Left ventricle myocardium inferior (tissue), 1 donor: ENCODE data around the gene CLEC4M. TPM values are rescaled to one million over a fixed set of nuclear protein-coding genes. Genes with fewer than 3 reads are reported as not detected.
A peak's percentile ranks its signal among the peaks of the same experiment; 100 is the strongest.
"Not testable (repeated sequence)": the region's sequence is repeated elsewhere in the genome, so short reads cannot be mapped to it uniquely, and the experiment has no call there.

Experiments used
- DNase-seq: peaks from one replicate; pipeline ENCODE4 v3.0.0-alpha.2; 2020
- H3K27ac ChIP-seq: fragments of 200-600 bp; replicated peaks from 2 replicates; pipeline ENCODE4 v1.8.0; 2021
- H3K27me3 ChIP-seq: fragments of 200-600 bp; 2 replicates; pipeline ENCODE4 v1.8.0; 2021; ENCODE audit warnings: low read depth
- H3K36me3 ChIP-seq: fragments of 200-600 bp; 2 replicates; pipeline ENCODE4 v1.8.0; 2021
- H3K4me1 ChIP-seq: fragments of 200-600 bp; 2 replicates; pipeline ENCODE4 v1.8.0; 2021
- H3K4me3 ChIP-seq: fragments of 200-600 bp; 2 replicates; pipeline ENCODE4 v1.8.0; 2021; ENCODE audit warnings: mild to moderate bottlenecking, moderate library complexity
- H3K9me3 ChIP-seq: fragments of 200-600 bp; replicated peaks from 2 replicates; pipeline ENCODE4 v1.8.0; 2021
- CTCF ChIP-seq: fragments of 200-600 bp; IDR thresholded peaks from 2 replicates; pipeline ENCODE4 v1.8.0; 2021; ENCODE audit warnings: antibody characterized with exemption, mild to moderate bottlenecking, borderline replicate concordance
- intact Hi-C: fragments of 100-400 bp; cut with micrococcal nuclease; formaldehyde crosslinking; loops from one replicate; pipeline ENCODE4 v1.11.0; 2022
- total RNA-seq: library from RNA; stranded (reverse); fragmentation: NEBNext Ultra II Directional; extraction: Animal tissue kit (Norgen Biotek cat#: 25700); gene quantifications from one replicate; pipeline ENCODE4 v1.2.1, GENCODE V29; 2021
- donor health status: DM: no; HTN: yes; CAD: no; lungs with severe emphysema.

CLEC4M gene
- total RNA-seq, 1 donor from 2014 or later: not detected

DNA sequence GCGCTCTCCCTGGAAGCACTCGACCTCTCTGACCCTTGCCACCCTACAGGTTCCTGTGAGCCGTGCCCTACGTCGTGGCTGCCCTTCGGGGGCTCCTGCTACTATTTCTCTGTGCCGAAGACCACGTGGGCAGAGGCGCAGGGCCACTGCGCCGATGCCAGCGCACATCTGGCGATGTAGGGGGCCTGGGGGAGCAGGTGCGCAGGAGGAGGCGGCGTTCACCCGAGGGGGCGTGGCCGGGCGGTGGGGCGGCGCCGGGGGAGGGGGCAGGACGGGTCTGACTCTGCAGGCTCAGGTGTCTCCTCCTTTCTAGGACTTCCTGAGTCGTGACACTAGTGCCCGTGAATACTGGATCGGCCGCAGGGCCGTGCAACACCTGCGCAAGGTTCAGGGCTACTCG, 26.4 kb downstream of the CLEC4M start:
- H3K9me3 ChIP-seq: peaks cover 18% of the 10 kb centered on the region
- H3K36me3 ChIP-seq: no peaks in the 10 kb centered on the region
- peak overlapping the region; percentile 39 for H3K4me3 ChIP-seq
- TF ChIP-seq CTCF: no peak
- H3K4me1 ChIP-seq: no peaks in the 10 kb centered on the region
- intact Hi-C loops: no loop called here
- DNase-seq: no peak
- H3K27me3 ChIP-seq: peaks cover 87% of the 10 kb centered on the region
- no peak overlapping the region for H3K27ac ChIP-seq

DNA sequence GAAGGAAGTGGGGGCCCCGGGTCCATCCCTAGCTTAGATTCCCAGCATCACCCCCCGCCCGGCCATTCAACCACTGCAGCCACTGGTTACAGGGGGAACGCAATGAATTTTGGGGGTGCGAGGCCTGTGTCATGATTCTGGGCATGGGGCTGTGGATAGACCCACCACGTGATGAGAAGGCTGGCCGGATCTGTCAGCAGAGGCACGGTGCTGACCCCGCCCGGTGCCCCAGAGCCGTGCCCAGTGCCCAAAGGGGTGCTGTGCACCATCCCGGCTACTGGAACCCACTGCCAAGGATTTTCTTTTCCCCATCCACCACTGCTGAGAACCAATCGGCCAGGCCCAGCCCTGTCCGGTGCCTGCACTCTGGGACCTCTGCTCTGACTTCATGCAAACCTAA, 27.4 kb downstream of the CLEC4M start:
- TF ChIP-seq CTCF: no peak
- Histone ChIP-seq H3K4me1 (no peaks in the 10 kb centered on the region), H3K27ac (no peak overlapping the region), H3K27me3 (peaks cover 82% of the 10 kb centered on the region), H3K4me3 (no peak overlapping the region), H3K36me3 (no peaks in the 10 kb centered on the region), H3K9me3 (peaks cover 10% of the 10 kb centered on the region)
- intact Hi-C loops: no loop called here
- DNase-seq: no peak

GRCh38 chr19:7792281-7792680, 29.2 kb downstream of the CLEC4M start:
- H3K27me3 ChIP-seq: peaks cover 76% of the 10 kb centered on the region
- no peak for TF ChIP-seq CTCF
- H3K9me3 ChIP-seq: peaks cover 9% of the 10 kb centered on the region
- H3K4me1 ChIP-seq: no peaks in the 10 kb centered on the region
- intact Hi-C loops: no loop called here
- no peak for DNase-seq
- no peak overlapping the region for H3K27ac ChIP-seq
- H3K4me3 ChIP-seq: no peak overlapping the region
- H3K36me3 ChIP-seq: no peaks in the 10 kb centered on the region

DNA sequence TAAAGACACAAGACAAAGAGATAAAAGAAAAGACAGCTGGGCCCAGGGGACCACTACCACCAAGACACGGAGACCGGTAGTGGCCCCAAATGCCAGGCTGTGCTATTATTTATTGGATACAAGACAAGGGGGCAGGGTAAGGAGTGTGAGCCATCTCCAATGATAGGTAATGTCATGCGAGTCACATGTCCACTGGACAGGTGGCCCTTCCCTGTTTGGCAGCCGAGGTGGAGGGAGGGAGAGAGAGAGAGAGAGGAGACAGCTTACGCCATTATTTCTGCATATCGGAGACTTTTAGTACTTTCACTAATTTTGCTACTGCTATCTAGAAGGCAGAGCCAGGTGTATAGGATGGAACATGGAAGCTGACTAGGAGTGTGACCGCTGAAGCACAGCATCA, 29.7 kb downstream of the CLEC4M start:
- DNase-seq, H3K27ac ChIP-seq, H3K9me3 ChIP-seq, intact Hi-C loops, H3K4me1 ChIP-seq, H3K36me3 ChIP-seq, H3K4me3 ChIP-seq: not testable (repeated sequence)
- H3K27me3 ChIP-seq: peaks cover 76% of the 10 kb centered on the region

- no peak for TF ChIP-seq CTCF
- Histone ChIP-seq H3K36me3 (no peaks in the 10 kb centered on the region), H3K27ac (no peak overlapping the region), H3K4me1 (no peaks in the 10 kb centered on the region), H3K27me3 (peaks cover 76% of the 10 kb centered on the region), H3K9me3 (peaks cover 9% of the 10 kb centered on the region), H3K4me3 (no peak overlapping the region)
- no peak for DNase-seq
- intact Hi-C loops: no loop called here
These were observed 30.4 kb downstream of the CLEC4M start for GRCh38 chr19:7793493-7793892.

DNA sequence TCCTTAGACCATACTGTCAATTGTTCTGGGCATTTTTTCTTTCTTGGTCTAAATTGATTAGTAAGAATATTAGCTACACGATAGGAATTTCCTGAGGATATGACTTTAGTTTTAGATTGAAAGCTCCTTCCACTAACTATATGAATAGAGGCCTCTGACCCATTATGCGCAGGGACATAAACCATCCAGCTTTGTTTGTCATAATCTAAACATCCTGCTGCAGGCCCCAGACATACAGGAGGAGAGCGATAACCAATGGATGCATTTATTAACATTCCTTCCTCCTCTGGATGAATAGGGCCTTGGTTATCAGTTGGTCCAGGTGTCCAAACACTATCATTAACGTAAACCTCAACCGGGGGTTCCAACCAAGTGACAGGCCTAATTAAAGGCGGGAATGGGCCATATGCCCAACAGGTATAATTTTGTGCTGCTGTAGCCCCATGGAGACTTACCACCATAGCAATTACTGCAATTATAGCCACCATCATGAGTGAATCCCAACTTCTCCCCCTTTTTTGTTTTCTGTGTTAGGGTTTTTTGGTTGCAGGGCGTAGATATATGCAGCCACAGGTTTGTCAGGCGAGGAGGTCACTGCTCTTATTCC, 32.6 kb downstream of the CLEC4M start:
- peaks cover 12% of the 10 kb centered on the region for H3K9me3 ChIP-seq
- no peak overlapping the region for H3K27ac ChIP-seq
- peaks cover 5% of the 10 kb centered on the region for H3K4me1 ChIP-seq
- DNase-seq: no peak
- intact Hi-C loops: loop anchor here (5.0 kb wide), 1 partner anchor 228 kb away; no protein-coding TSS in a partner anchor
- no peak for TF ChIP-seq CTCF
- H3K27me3 ChIP-seq: peaks cover 63% of the 10 kb centered on the region
- H3K4me3 ChIP-seq: no peak overlapping the region
- no peaks in the 10 kb centered on the region for H3K36me3 ChIP-seq
